HUES6 (cell line): ENCODE data around the gene GSK3A.

ENCODE experiments used
- H3K27ac ChIP-seq: 2 replicates; pipeline ENCODE4 v1.7.0; 2013; ENCODE audit warnings: low read depth, mild to moderate bottlenecking, low read length, inconsistent platforms
- H3K27me3 ChIP-seq: 2 replicates; pipeline ENCODE4 v1.6.1; 2013; ENCODE audit warnings: low read length; ENCODE audit not compliant: control insufficient read depth, insufficient read depth
- H3K36me3 ChIP-seq: 2 replicates; pipeline ENCODE4 v1.6.1; 2013; ENCODE audit warnings: low read length; ENCODE audit not compliant: control insufficient read depth, insufficient read depth
- H3K4me1 ChIP-seq: 2 replicates; pipeline ENCODE4 v1.6.1; 2013; ENCODE audit warnings: low read length; ENCODE audit not compliant: control insufficient read depth, insufficient read depth
- H3K4me3 ChIP-seq: 2 replicates; pipeline ENCODE4 v1.5.1; 2013; ENCODE audit warnings: low read depth, low read length
- H3K9ac ChIP-seq: one replicate; pipeline ENCODE4 v1.6.1; 2013; ENCODE audit warnings: mild to moderate bottlenecking, low read length
- H3K9me3 ChIP-seq: 2 replicates; pipeline ENCODE4 v1.6.1; 2013; ENCODE audit warnings: low read depth, low read length; ENCODE audit not compliant: control insufficient read depth, insufficient read depth

Gene GSK3A

DNA sequence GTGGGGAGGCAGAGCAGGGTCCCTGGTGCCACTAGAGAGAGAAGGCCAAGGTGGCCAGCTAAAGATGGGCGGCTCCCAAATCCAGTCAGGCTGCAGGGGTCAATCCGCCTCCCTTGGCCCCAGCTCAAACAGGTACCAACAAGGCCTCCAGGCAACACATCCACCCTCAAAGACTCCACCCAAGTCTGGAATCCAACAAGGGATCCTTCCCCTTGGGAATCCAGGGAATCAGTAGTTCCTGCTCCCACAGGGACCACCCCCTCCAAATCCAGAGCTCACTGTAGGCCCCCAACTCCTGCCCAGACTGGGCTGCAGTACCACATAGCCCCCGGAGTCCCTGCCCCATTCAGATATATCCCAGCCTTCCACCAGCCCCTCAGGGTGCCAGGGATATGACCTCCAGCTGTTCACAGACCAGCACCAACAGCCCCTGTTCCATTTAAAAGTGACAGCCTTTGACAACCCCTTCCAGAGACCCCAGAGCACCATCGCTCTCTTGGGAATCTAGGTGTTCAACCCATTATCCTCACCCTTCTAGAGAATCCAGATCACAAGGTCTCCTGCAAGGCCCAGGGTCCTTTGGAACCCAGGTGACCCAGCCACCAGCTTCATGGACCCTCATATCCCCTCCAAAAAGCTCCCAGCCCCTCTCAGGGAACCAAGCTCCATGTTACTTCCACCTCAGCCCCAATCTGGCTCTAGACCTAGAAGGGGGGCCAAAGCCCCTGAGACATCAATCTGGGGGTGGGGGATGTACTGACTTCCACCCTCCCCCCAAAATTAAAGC is 9.4 kb upstream of the GSK3A start:
- peak overlapping the region; percentile 39; the same call in 1 of the 2 replicates for H3K4me3 ChIP-seq
- H3K27ac ChIP-seq: no peak overlapping the region
- peaks cover 20% of the 10 kb centered on the region for H3K36me3 ChIP-seq
- no peaks in the 10 kb centered on the region for H3K27me3 ChIP-seq
- no peak overlapping the region for H3K9ac ChIP-seq
- H3K4me1 ChIP-seq: peaks cover 32% of the 10 kb centered on the region
- no peaks in the 10 kb centered on the region for H3K9me3 ChIP-seq

DNA sequence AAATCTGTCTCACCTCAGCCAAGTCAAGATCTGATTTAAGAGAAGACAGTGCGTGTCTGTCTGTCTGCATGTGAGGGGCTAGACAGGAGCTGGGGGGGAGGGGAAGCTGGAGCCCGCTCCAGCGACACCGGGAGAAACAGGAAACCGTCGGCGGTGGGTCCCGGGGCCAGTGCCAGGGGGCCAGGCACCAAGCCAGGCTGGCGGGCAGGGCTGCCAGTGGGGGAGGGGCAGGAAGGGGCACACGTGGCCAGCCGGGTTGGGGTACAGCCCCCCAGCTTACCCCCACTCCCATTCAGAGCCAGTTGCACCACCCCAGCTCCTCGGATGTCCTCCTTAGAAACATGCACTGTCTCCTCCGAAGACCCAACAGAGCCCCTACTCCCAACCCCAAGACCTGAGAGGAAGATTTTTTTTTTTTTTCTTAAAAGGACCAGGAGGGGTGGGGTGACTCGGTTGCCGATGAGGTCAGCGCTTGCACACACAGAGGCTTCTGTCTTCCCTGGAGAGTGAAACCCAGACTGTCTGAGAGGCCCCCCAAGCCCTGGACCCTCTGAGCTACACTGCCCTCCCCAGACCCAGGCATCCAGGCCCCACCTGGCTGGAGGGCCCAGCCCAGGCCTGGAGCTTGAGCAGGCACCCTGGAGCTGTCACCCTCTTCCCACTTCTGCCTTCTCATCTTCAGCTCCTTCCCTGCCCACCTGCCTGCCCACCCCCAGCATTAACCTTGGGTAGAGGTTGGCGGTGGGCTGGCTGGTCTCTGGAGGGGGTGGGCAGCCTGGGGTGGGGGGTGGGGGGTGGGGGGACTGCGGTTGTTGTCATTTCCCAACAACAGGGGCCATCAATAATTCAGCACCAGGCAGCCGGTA is 8.5 kb upstream of the GSK3A start:
- no peak overlapping the region for H3K4me3 ChIP-seq
- H3K36me3 ChIP-seq: peaks cover 25% of the 10 kb centered on the region
- H3K27me3 ChIP-seq: no peaks in the 10 kb centered on the region
- H3K27ac ChIP-seq: no peak overlapping the region
- H3K9ac ChIP-seq: peak overlapping the region; percentile 16
- H3K4me1 ChIP-seq: peaks cover 37% of the 10 kb centered on the region
- no peaks in the 10 kb centered on the region for H3K9me3 ChIP-seq

- Histone ChIP-seq H3K27ac (no peak overlapping the region), H3K4me3 (no peak overlapping the region), H3K36me3 (peaks cover 25% of the 10 kb centered on the region), H3K9me3 (no peaks in the 10 kb centered on the region), H3K4me1 (peaks cover 37% of the 10 kb centered on the region), H3K9ac (no peak overlapping the region), H3K27me3 (no peaks in the 10 kb centered on the region)
Observed at GRCh38 chr19:42250183-42250665, 7.8 kb upstream of the GSK3A start.

GRCh38 chr19:42249769-42250168 is 7.4 kb upstream of the GSK3A start:
- Histone ChIP-seq H3K4me3 (no peak overlapping the region), H3K4me1 (peaks cover 40% of the 10 kb centered on the region), H3K27me3 (no peaks in the 10 kb centered on the region), H3K9ac (no peak overlapping the region), H3K36me3 (peaks cover 25% of the 10 kb centered on the region), H3K27ac (no peak overlapping the region), H3K9me3 (no peaks in the 10 kb centered on the region)

DNA sequence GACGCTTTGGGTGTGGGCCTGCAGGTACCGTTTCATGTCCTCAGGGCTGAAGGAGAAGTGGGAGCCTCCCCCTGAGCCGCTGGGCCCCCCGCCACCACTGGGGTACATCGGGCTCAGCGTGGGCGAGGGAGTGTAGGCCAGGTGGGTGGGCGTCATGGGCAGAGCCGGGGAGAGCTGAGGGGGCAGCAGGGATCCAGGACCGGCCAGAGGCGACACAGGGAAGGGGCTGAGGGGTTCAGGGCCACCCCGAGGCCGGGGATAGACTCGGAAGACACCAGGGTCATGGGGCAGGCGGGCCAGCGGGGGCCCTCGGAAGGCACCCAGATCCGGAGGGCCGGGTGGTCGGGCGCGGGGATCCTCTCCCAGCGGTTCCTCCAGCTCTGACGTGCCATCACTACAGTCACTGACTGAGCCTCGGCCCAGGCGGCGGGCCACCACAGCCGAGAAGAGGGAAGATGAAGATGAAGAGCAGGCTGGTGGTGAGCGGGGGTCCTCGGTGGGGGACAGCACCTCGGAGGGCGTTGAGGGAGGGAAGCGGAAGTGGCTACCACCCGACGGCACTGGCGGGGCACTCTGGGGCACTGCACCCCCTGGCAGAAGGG is 6.8 kb upstream of the GSK3A start:
- H3K36me3 ChIP-seq: peaks cover 25% of the 10 kb centered on the region
- H3K9me3 ChIP-seq: no peaks in the 10 kb centered on the region
- no peak overlapping the region for H3K9ac ChIP-seq
- H3K27me3 ChIP-seq: no peaks in the 10 kb centered on the region
- H3K27ac ChIP-seq: no peak overlapping the region
- no peak overlapping the region for H3K4me3 ChIP-seq
- peaks cover 40% of the 10 kb centered on the region for H3K4me1 ChIP-seq

GRCh38 chr19:42248270-42249148 is 6.1 kb upstream of the GSK3A start:
- no peaks in the 10 kb centered on the region for H3K27me3 ChIP-seq
- peaks cover 40% of the 10 kb centered on the region for H3K4me1 ChIP-seq
- no peak overlapping the region for H3K4me3 ChIP-seq
- H3K36me3 ChIP-seq: peaks cover 25% of the 10 kb centered on the region
- no peak overlapping the region for H3K9ac ChIP-seq
- H3K9me3 ChIP-seq: no peaks in the 10 kb centered on the region
- no peak overlapping the region for H3K27ac ChIP-seq

- peaks cover 36% of the 10 kb centered on the region for H3K4me1 ChIP-seq
Observed at GRCh38 chr19:42247640-42248199, 5.3 kb upstream of the GSK3A start.

DNA sequence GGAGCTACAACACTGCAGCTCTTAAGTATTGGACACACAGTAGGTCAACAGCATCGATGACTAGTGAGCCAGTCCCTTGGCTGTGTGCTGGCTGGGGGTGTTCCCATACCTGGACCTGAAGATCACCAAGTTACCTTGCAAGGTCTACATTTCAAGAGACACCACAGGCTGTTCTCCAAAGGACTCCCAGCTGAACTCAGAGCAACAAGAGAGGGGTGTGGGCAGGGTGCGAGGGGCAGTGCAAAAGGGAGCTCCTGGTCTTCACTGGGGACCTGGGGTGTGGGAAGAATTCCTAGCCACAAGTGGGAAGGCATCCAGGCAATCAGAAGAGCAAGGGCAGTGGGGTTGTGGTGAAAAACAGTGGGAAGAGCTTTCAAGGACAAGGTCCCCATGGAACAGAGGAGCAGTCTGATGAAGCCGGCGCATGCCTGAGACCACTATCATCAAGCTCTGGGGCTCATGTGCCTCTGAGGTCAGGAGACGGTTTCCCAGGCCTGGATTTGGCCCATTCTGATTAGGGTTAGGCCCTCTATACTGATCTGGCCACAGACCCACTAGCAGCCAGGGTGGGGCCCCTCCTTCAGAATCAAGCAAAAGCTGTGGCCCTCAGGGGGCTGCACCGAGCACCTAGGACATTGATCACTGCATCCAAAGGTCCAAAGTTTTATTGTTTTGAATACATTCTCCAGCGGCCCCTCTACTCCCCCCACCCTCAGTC is 4.7 kb upstream of the GSK3A start:
- Histone ChIP-seq H3K9ac (no peak overlapping the region), H3K4me3 (no peak overlapping the region), H3K4me1 (peaks cover 31% of the 10 kb centered on the region), H3K27ac (no peak overlapping the region), H3K36me3 (peaks cover 25% of the 10 kb centered on the region), H3K27me3 (no peaks in the 10 kb centered on the region), H3K9me3 (no peaks in the 10 kb centered on the region)

More at GRCh38 chr19:42247640-42248199, 5.3 kb upstream of the GSK3A start:
- peaks cover 25% of the 10 kb centered on the region for H3K36me3 ChIP-seq
- H3K27me3 ChIP-seq: no peaks in the 10 kb centered on the region
- H3K9ac ChIP-seq: no peak overlapping the region
- no peak overlapping the region for H3K4me3 ChIP-seq
- H3K9me3 ChIP-seq: no peaks in the 10 kb centered on the region
- no peak overlapping the region for H3K27ac ChIP-seq

- Histone ChIP-seq H3K4me3 (no peak overlapping the region), H3K27me3 (no peaks in the 10 kb centered on the region), H3K4me1 (peaks cover 27% of the 10 kb centered on the region), H3K36me3 (peaks cover 25% of the 10 kb centered on the region), H3K9me3 (no peaks in the 10 kb centered on the region), H3K9ac (no peak overlapping the region), H3K27ac (no peak overlapping the region)
Observed at GRCh38 chr19:42246143-42246921, 3.9 kb upstream of the GSK3A start.
